ENCODE data around the gene LDAH.

Gene LDAH

GRCh38 chr2:20635113-20635510 is 187.8 kb downstream of the LDAH start:
- ChIA-PET CTCF (interaction anchor here (0.7 to 5.4 kb wide), 28 partner anchors 8 to 256 kb away, joined by 3 to 85 read pairs (median 5); partner anchors contain the start of genes HS1BP3 and RHOB), POLR2A (interaction anchor here (0.7 to 6.4 kb wide), 5 partner anchors 50 to 191 kb away, joined by 3 to 130 read pairs (median 6); partner anchors contain the start of gene RHOB)
- no peak overlapping the region for H3K4me3 ChIP-seq (ENCODE audit: low read depth, low read length)
- peaks cover 0 to 56% of the 10 kb centered on the region in 2 experiments; a peak in 1 of 3 replicates for H3K36me3 ChIP-seq (ENCODE audit: control insufficient read depth in 2 of 2, insufficient read depth in 1 of 2, low read length in 2 of 2)
- TF ChIP-seq ZNF433 (tag by site-specific recombination; IDR thresholded peaks at IDR 0.05; ENCODE audit: low read depth) (no peak), ZNF214 (tag by site-specific recombination; IDR thresholded peaks at IDR 0.05; ENCODE audit: borderline replicate concordance) (no peak), GLI2 (tag by site-specific recombination; IDR thresholded peaks at IDR 0.05; ENCODE audit: borderline replicate concordance, low read depth) (no peak), ZNF792 (tag by site-specific recombination; IDR thresholded peaks at IDR 0.05) (no peak)
- H3K4me1 ChIP-seq (ENCODE audit: control insufficient read depth, insufficient read depth, low read length), result 0 out of 2 replicates have a peak, but pooled peaks cover 5% of the 10 kb centered on the region
- H3K27ac ChIP-seq (ENCODE audit: extremely low read depth, low read depth, low read length), result no peak overlapping the region
- H3K9me3 ChIP-seq (ENCODE audit: control insufficient read depth, insufficient read depth, low read depth, low read length), result no peaks in the 10 kb centered on the region

DNA sequence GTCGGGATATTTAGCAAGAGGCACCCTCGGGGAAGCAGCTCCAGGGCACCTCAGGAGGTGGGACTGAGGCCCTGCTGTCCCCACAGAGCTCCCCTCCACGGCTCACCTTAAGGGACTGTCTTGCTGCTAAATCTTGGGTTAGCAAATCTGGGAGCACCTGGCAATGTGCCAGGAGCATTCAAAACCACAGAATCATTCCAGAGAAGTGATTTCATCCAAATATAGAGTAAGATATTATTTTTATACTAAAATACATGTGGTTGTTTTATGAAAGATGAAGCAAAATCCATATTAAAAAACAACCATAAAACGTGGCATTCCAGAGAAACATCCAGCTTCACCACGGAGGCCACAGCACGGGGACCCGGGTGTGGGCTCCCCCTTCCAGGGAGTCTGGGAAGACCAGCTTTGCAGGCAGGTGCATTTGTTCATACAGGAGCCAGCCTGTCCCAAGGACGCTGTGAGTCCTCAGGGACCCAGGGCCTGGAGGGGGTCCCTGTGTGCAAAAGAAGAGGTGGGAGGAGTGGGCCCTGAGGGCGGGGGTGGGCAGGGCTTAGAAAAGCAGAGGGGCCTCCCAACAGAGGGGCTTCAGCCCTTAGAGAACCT is 188.3 kb downstream of the LDAH start:
- peaks cover 0 to 56% of the 10 kb centered on the region in 2 experiments; a peak in 1 of 3 replicates for H3K36me3 ChIP-seq (ENCODE audit: control insufficient read depth in 2 of 2, insufficient read depth in 1 of 2, low read length in 2 of 2)
- CTCF ChIA-PET, result interaction anchor here (0.6 to 5.4 kb wide), 31 partner anchors 8 to 256 kb away, joined by 3 to 85 read pairs (median 5); partner anchors contain the start of genes HS1BP3 and RHOB
- no peak overlapping the region for H3K27ac ChIP-seq (ENCODE audit: extremely low read depth, low read depth, low read length)
- no peak overlapping the region for H3K4me3 ChIP-seq (ENCODE audit: low read depth, low read length)
- no peaks in the 10 kb centered on the region for H3K9me3 ChIP-seq (ENCODE audit: control insufficient read depth, insufficient read depth, low read depth, low read length)
- POLR2A ChIA-PET, result interaction anchor here (0.6 to 6.4 kb wide), 7 partner anchors 17 to 190 kb away, joined by 3 to 130 read pairs (median 3); partner anchors contain the start of gene RHOB
- 0 out of 2 replicates have a peak, but pooled peaks cover 5% of the 10 kb centered on the region for H3K4me1 ChIP-seq (ENCODE audit: control insufficient read depth, insufficient read depth, low read length)
- TF ChIP-seq REST (tag by site-specific recombination; IDR thresholded peaks at IDR 0.05), result no peak
- no peak for TF ChIP-seq PRDM2 (tag by site-specific recombination; IDR thresholded peaks at IDR 0.05; ENCODE audit: borderline replicate concordance)
- TF ChIP-seq, protein P1, sequence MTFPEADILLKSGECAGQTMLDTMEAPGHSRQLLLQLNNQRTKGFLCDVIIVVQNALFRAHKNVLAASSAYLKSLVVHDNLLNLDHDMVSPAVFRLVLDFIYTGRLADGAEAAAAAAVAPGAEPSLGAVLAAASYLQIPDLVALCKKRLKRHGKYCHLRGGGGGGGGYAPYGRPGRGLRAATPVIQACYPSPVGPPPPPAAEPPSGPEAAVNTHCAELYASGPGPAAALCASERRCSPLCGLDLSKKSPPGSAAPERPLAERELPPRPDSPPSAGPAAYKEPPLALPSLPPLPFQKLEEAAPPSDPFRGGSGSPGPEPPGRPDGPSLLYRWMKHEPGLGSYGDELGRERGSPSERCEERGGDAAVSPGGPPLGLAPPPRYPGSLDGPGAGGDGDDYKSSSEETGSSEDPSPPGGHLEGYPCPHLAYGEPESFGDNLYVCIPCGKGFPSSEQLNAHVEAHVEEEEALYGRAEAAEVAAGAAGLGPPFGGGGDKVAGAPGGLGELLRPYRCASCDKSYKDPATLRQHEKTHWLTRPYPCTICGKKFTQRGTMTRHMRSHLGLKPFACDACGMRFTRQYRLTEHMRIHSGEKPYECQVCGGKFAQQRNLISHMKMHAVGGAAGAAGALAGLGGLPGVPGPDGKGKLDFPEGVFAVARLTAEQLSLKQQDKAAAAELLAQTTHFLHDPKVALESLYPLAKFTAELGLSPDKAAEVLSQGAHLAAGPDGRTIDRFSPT (tag by site-specific recombination; IDR thresholded peaks at IDR 0.05), result no peak
- TF ChIP-seq ZNF132 (tag by site-specific recombination; IDR thresholded peaks at IDR 0.05; ENCODE audit: borderline replicate concordance), result no peak
- TF ChIP-seq BCL11B (tag by site-specific recombination; IDR thresholded peaks at IDR 0.05; ENCODE audit: low read depth), result no peak
- TF ChIP-seq ZNF624 (tag by site-specific recombination; IDR thresholded peaks at IDR 0.05), result no peak
- no peak for TF ChIP-seq ZNF473 (tag by site-specific recombination; IDR thresholded peaks at IDR 0.05)
- 0 out of 2 replicates have a peak, but pooled peaks have one; percentile 62 for TF ChIP-seq ZNF660 (tag by site-specific recombination; IDR thresholded peaks at IDR 0.05)
- TF ChIP-seq ZNF521 (tag by site-specific recombination; IDR thresholded peaks at IDR 0.05), result no peak
- TF ChIP-seq, protein P2, sequence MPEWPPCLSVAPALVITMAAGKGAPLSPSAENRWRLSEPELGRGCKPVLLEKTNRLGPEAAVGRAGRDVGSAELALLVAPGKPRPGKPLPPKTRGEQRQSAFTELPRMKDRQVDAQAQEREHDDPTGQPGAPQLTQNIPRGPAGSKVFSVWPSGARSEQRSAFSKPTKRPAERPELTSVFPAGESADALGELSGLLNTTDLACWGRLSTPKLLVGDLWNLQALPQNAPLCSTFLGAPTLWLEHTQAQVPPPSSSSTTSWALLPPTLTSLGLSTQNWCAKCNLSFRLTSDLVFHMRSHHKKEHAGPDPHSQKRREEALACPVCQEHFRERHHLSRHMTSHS (tag by site-specific recombination; IDR thresholded peaks at IDR 0.05), result no peak
- no peak for TF ChIP-seq ZNF16 (tag by site-specific recombination; IDR thresholded peaks at IDR 0.05; ENCODE audit: low read depth)
- TF ChIP-seq ZIC2 (tag by site-specific recombination; IDR thresholded peaks at IDR 0.05), result peak; percentile 18; the same call in 1 of the 2 replicates
- no peak for TF ChIP-seq SCRT1 (tag by site-specific recombination; IDR thresholded peaks at IDR 0.05; ENCODE audit: borderline replicate concordance)
- TF ChIP-seq, protein P3, sequence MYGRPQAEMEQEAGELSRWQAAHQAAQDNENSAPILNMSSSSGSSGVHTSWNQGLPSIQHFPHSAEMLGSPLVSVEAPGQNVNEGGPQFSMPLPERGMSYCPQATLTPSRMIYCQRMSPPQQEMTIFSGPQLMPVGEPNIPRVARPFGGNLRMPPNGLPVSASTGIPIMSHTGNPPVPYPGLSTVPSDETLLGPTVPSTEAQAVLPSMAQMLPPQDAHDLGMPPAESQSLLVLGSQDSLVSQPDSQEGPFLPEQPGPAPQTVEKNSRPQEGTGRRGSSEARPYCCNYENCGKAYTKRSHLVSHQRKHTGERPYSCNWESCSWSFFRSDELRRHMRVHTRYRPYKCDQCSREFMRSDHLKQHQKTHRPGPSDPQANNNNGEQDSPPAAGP (tag by site-specific recombination; IDR thresholded peaks at IDR 0.05), result no peak
- no peak for TF ChIP-seq ZNF48 (tag by site-specific recombination; IDR thresholded peaks at IDR 0.05)
